GM19240 (cell line): ENCODE results near the gene UPF2.

Experiments
- DNase-seq: peaks from one replicate; pipeline ENCODE4 v3.0.0; 2011; ENCODE audit warnings: low spot score; ENCODE audit not compliant: insufficient read length

Gene UPF2

DNA sequence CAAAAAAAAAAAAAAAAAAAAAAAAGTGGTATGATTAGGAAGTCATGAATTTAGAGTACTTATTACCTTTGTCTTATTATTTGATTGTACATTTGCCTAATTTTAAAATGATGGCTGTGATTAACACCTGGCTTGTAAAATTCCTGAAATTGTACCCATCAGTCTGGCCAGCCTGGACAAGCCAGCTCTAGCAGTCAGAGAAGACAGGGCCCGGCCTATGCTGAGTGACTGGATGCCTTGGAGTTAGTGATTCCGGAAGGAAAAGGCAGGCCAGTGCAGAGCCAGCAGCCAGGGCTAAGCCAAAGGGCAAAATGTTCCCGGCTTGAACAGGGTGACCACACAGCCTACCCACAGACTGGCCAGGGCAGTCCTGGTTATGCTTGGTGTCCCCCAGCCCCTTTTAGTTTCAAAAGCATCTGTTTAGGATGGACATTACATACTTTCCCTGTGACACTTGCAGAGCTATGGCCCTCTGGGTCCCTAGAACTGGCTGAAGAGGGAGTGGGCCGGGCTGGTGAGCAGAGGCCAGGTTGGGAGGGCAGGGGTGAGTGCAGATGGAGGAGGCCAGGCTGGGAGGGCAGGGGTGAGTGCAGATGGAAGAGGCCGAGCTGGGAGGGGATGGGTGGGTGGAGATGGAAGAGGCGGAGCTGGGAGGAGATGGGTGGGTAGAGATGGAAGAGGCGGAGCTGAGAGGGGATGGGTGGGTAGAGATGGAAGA lies 157.7 kb downstream of the UPF2 start:
- DNase-seq: no peak

DNA sequence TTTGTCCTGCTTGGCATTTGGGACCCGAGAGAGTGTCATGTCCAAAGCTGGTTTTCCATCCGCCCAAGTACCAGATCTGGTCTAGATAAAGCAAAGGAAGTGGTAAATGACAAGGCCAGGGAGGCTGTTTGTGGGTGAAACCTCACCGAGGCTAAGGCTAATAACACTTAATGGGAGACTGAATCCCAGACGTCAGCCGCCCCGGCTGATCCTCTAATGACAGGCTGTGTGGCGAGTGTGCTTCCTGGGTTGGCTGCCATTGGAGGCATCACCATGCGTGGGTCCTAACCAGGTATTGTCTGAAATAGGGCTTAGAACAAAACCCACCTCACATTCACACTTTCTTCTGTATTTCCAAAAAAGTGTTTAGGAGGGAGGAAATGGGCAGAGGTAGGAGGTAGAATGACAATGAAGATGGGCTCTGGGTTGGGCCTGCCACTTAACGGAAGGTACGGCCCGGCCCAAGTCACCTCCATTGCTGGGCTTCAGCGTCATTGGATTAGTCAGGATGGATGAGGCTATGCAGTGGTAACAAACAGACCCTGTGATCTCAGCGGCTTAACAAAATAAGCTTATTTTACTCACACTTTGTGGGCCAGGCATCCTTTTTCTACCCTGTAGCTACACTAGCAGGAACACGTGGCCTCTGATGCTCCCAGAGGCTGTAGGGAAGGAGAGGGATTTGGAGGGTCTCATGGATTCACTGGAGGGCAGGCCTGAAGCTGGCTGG lies 159.8 kb downstream of the UPF2 start:
- DNase-seq: no peak

GRCh38 chr10:11881477-11882417 lies 160.9 kb downstream of the UPF2 start:
- DNase-seq: no peak

GRCh38 chr10:11881030-11881476 lies 161.6 kb downstream of the UPF2 start:
- no peak for DNase-seq

DNA sequence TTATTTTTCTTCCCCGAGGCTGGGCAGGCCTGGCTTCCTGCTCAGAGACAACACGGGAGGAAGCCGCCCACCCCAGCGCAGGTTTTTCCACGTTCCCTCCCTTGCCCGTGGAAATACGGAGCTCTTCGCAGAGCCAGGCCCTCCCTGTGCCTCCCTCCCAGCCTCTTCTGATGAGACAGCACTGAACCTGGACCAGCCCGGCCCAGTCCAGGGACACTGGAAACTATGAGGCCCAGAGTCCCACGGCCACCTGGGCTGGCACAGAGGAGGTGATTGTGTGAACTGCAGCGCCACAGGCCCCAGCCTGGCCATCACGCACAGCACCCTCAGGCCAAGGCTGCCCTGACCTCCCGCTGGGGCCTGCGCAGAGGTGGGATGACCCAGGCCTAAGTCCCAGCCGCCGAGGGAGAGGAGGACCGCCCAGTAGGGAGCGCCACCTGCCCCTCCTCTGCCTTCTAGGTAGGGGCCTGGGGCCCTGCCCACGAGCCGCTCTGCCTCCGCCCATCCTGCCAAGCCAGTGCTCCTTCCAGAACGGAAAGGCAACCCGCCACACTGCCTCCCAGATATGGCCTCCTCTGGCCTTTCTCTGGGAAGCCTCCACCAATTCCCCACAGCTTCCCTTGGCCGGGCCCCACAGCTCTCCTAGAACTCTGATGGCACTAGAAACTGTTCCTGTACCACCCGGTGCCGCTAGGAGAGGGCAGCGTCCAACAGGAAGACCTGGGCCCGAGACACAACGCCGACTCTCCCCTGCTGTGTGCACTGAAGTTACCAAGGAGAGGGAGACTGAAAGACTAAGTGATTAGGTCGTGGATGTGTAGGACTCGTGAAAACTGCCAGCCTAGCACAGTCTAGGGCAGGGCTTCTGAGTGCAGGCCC lies 162.2 kb downstream of the UPF2 start:
- DNase-seq: no peak

DNA sequence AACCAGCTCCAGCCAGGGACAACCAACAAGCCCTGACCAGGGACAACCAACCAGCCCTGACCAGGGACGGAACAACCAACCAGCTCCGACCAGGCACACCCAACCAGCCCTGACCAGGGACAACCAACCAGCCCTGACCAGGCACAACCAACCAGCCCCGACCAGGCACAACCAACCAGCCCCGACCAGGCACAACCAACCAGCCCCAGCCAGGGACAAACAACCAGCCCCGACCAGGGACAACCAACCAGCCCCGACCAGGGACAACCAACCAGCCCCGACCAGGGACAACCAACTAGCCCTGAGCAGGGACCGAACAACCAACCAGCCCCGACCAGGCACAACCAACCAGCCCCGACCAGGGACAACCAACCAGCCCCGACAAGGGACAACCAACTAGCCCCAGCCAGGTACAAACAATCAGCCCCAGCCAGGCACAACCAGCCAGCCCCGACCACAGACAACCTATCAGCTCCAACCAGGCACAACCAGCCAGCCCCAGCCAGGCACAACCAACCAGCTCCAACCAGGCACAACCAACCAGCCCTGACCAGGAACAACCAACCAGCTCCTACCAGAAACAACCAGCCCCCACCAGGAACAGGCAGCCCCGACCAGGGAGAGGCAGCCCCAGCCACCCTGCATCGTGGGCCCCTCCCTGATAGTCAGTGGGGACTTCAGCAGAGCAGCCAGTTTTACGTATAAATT lies 163.1 kb downstream of the UPF2 start:
- no peak for DNase-seq

DNA sequence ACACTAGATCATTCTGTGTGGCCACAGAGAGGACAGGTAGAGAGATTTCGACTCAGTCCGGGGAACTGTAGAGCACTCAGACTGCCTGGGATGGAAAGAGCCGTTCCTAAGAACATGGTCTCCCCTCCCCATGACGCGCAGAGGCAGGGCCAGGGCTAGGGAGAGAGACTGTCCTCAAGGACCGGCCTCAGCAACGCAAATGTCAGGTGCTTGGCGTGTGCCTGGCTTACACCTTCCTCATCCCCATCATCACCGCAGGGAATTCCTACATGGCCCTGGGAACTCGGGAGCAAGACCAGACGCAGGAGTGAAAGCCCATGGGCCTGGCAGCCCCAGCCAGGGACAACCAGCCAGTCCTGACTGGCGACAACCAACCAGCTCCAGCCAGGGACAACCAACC lies 163.8 kb downstream of the UPF2 start:
- no peak for DNase-seq

DNA sequence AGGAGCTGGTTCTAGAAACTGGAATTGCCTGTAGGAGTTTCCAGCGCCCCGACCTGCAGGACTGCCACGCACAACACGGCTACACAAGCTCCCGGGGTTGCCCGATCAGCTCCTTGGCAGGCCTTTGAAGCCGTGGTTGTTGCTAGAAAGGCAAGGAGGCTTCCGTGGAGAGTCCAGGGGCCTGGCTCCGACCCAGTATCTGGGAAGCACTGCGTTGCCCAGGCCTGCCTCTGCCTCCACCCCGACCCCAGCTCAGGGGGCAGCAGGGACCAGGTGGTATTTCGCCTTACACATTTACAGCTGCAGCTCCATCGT lies 165.1 kb downstream of the UPF2 start:
- no peak for DNase-seq

- DNase-seq: no peak
These were observed 165.6 kb downstream of the UPF2 start for GRCh38 chr10:11876805-11877590.

DNA sequence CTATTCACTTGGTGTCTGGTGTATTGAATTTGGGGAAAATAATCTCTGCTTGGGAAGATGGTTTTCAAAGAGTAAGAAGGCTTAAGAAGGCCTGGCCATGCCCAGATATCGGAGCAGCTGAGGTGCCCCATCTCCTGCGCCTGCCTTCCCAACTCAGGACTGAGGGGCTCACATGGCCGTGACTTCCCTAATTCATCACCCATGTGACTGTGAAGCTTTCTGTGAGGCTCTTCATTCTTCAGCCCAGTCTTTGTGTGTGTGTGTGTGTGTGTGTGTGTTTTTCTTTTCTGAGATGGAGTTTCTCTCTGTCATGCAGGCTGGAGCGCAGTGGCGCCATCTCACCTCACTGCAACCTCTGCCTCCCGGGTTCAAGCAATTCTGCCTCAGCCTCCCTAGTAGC lies 166.3 kb downstream of the UPF2 start:
- no peak for DNase-seq

DNA sequence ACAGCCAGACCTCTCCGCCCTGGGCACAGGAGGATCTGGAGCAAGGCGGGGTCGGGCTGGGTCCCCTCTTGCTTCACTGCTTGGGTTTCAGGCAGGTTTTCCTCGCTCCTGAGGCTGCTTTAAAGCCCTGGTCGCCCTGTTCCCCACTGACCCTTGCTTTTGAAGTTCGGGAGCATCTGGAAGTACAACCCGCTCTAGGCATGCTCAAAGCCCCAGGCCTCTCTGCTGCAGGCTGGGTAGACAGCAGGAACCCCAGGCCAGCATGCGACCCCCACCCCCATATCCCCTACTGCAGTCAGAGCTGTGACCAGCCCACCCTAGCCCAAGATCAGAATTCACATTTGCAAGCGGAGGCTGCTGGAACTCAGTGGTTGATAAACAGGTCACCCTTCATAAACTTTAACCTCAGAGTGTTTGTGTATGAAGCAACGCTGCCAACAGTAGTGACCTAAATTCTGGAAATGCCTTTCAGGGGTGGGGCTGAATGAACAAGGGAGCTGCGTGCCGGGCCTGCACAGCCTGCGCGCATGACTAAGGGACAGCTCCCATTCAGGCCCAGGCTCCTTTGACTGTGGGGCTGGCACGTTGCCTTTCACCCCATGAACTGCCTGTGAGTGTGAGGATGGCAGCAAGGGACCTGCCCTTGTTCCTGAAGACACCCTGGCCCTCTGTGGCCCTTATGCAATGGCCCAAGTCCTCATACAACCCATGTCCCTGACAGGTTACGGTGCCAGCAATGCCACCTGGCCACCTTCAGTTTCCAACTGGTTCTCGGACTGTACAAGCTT lies 166.9 kb downstream of the UPF2 start:
- no peak for DNase-seq

- no peak for DNase-seq
These were observed 167.8 kb downstream of the UPF2 start for GRCh38 chr10:11874568-11875493.

DNA sequence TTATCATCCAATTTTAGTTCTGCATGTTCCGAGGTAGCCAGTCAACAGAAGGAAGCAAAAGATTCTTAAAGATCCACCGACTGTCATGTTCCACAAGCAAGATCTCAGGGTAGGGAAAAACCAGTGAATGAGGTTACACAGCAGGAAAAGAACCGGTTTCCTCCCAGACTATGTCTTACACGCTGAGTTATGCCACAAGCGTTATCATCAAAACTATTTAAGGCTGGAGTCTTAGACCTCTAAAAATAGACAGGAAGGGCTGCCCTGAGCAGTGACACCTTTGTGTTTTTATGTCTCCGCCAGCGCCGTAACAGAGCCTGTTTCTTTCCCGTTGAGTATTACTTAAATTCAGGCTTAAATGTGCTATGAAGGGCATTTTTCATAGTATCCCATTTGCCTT lies 171.1 kb downstream of the UPF2 start:
- DNase-seq: no peak

GRCh38 chr10:11870900-11871400 lies 171.7 kb downstream of the UPF2 start:
- DNase-seq: no peak

- no peak for DNase-seq
These were observed 172.2 kb downstream of the UPF2 start for GRCh38 chr10:11870461-11870780.
